Measurements from ENCODE around the gene FRMD4A.
A peak's percentile ranks its signal among the peaks of the same experiment; 100 is the strongest.

FRMD4A gene

GRCh38 chr10:14032406-14032998 is 298.2 kb downstream of the FRMD4A start:
- no peak overlapping the region for H3K27ac ChIP-seq (ENCODE audit: low read depth, low read length)
- no peaks in the 10 kb centered on the region for H3K79me2 ChIP-seq (ENCODE audit: control insufficient read depth, low read length)
- no peaks in the 10 kb centered on the region for H3K36me3 ChIP-seq (ENCODE audit: control insufficient read depth, low read length)
- no peaks in the 10 kb centered on the region for H4K20me1 ChIP-seq (ENCODE audit: control insufficient read depth, insufficient read depth, low read depth, low read length)
- H3K4me3 ChIP-seq (ENCODE audit: low read length) = no peak overlapping the region
- TF ChIP-seq, protein P1, sequence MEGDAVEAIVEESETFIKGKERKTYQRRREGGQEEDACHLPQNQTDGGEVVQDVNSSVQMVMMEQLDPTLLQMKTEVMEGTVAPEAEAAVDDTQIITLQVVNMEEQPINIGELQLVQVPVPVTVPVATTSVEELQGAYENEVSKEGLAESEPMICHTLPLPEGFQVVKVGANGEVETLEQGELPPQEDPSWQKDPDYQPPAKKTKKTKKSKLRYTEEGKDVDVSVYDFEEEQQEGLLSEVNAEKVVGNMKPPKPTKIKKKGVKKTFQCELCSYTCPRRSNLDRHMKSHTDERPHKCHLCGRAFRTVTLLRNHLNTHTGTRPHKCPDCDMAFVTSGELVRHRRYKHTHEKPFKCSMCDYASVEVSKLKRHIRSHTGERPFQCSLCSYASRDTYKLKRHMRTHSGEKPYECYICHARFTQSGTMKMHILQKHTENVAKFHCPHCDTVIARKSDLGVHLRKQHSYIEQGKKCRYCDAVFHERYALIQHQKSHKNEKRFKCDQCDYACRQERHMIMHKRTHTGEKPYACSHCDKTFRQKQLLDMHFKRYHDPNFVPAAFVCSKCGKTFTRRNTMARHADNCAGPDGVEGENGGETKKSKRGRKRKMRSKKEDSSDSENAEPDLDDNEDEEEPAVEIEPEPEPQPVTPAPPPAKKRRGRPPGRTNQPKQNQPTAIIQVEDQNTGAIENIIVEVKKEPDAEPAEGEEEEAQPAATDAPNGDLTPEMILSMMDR (IDR thresholded peaks at IDR 0.05; ENCODE audit: low read depth, low read length, poor library complexity, severe bottlenecking) = peak; percentile 87
- TF ChIP-seq EZH2phosphoT487 (IDR thresholded peaks at IDR 0.05; ENCODE audit: borderline replicate concordance, low read length) = no peak
- H3K27me3 ChIP-seq (ENCODE audit: control insufficient read depth, low read length) = peaks cover 25% of the 10 kb centered on the region
- H3K4me2 ChIP-seq (ENCODE audit: low read length) = no peak overlapping the region
- no peaks in the 10 kb centered on the region for H3K4me1 ChIP-seq (ENCODE audit: control insufficient read depth, low read length)
- no peaks in the 10 kb centered on the region for H3K9me3 ChIP-seq (ENCODE audit: control insufficient read depth, insufficient read depth, low read length)
- no peaks in the 10 kb centered on the region for H3K9me2 ChIP-seq (replicated peaks; ENCODE audit: control insufficient read depth, low read length)
- H3F3A ChIP-seq (ENCODE audit: control insufficient read depth, insufficient read depth) = no peaks in the 10 kb centered on the region

GRCh38 chr10:14026325-14026724 is 304.4 kb downstream of the FRMD4A start:
- Histone ChIP-seq H3K36me3 (ENCODE audit: control insufficient read depth, low read length) (no peaks in the 10 kb centered on the region), H3K9me2 (replicated peaks; ENCODE audit: control insufficient read depth, low read length) (no peaks in the 10 kb centered on the region), H3K4me3 (ENCODE audit: low read length) (no peak overlapping the region), H3F3A (ENCODE audit: control insufficient read depth, insufficient read depth) (no peaks in the 10 kb centered on the region), H4K20me1 (ENCODE audit: control insufficient read depth, insufficient read depth, low read depth, low read length) (no peaks in the 10 kb centered on the region; the same call in 1 of the 2 replicates), H3K4me1 (ENCODE audit: control insufficient read depth, low read length) (peaks cover 28% of the 10 kb centered on the region), H3K4me2 (ENCODE audit: low read length) (no peak overlapping the region), H3K79me2 (ENCODE audit: control insufficient read depth, low read length) (no peaks in the 10 kb centered on the region), H3K27ac (ENCODE audit: low read depth, low read length) (no peak overlapping the region), H3K27me3 (ENCODE audit: control insufficient read depth, low read length) (peaks cover 78% of the 10 kb centered on the region), H3K9me3 (ENCODE audit: control insufficient read depth, insufficient read depth, low read length) (no peaks in the 10 kb centered on the region)
- TF ChIP-seq, protein P1 (IDR thresholded peaks at IDR 0.05; ENCODE audit: low read depth, low read length, poor library complexity, severe bottlenecking) = no peak
- TF ChIP-seq EZH2phosphoT487 (IDR thresholded peaks at IDR 0.05; ENCODE audit: borderline replicate concordance, low read length) = no peak

GRCh38 chr10:14025283-14026189 is 305.2 kb downstream of the FRMD4A start:
- Histone ChIP-seq H3K79me2 (ENCODE audit: control insufficient read depth, low read length) (no peaks in the 10 kb centered on the region), H3K4me3 (ENCODE audit: low read length) (no peak overlapping the region), H3K27me3 (ENCODE audit: control insufficient read depth, low read length) (peaks cover 82% of the 10 kb centered on the region), H3K4me2 (ENCODE audit: low read length) (peak overlapping the region; percentile 28), H3K27ac (ENCODE audit: low read depth, low read length) (no peak overlapping the region), H3F3A (ENCODE audit: control insufficient read depth, insufficient read depth) (no peaks in the 10 kb centered on the region), H3K36me3 (ENCODE audit: control insufficient read depth, low read length) (no peaks in the 10 kb centered on the region), H3K9me2 (replicated peaks; ENCODE audit: control insufficient read depth, low read length) (no peaks in the 10 kb centered on the region), H4K20me1 (ENCODE audit: control insufficient read depth, insufficient read depth, low read depth, low read length) (no peaks in the 10 kb centered on the region; the same call in 1 of the 2 replicates), H3K9me3 (ENCODE audit: control insufficient read depth, insufficient read depth, low read length) (no peaks in the 10 kb centered on the region), H3K4me1 (ENCODE audit: control insufficient read depth, low read length) (peaks cover 29% of the 10 kb centered on the region)
- TF ChIP-seq EZH2phosphoT487 (IDR thresholded peaks at IDR 0.05; ENCODE audit: borderline replicate concordance, low read length) = no peak
- TF ChIP-seq, protein P1 (IDR thresholded peaks at IDR 0.05; ENCODE audit: low read depth, low read length, poor library complexity, severe bottlenecking) = no peak
